NCI-H1105 (cell line): Measurements from ENCODE around the gene GPC3.
"Not testable (repeated sequence)": the region's sequence is repeated elsewhere in the genome, so short reads cannot be mapped to it uniquely, and the experiment has no call there.

Experiments
- DNase-seq: peaks from one replicate; lab custom pipeline; 2025; lab: John Stamatoyannopoulos, UW

The GPC3 gene

GRCh38 chrX:133888084-133888483 lies 97.3 kb downstream of the GPC3 start:
- DNase-seq = not testable (repeated sequence)

GRCh38 chrX:133884430-133885394 lies 100.7 kb downstream of the GPC3 start:
- no peak for DNase-seq

- no peak for DNase-seq
Measured at GRCh38 chrX:133881893-133882292, 103.5 kb downstream of the GPC3 start.

GRCh38 chrX:133881007-133881406 lies 104.4 kb downstream of the GPC3 start:
- no peak for DNase-seq

- peak; percentile 0 for DNase-seq
Measured at GRCh38 chrX:133880032-133880443, 105.4 kb downstream of the GPC3 start.

- DNase-seq = no peak
Measured at GRCh38 chrX:133878710-133879109, 106.7 kb downstream of the GPC3 start.

- DNase-seq = no peak
Measured at GRCh38 chrX:133876646-133877045, 108.7 kb downstream of the GPC3 start.

- no peak for DNase-seq
Measured at GRCh38 chrX:133869270-133869669, 116.1 kb downstream of the GPC3 start.

GRCh38 chrX:133868682-133869081 lies 116.7 kb downstream of the GPC3 start:
- DNase-seq = no peak

GRCh38 chrX:133868250-133868649 lies 117.1 kb downstream of the GPC3 start:
- DNase-seq = no peak

- no peak for DNase-seq
Measured at GRCh38 chrX:133865761-133866471, 119.5 kb downstream of the GPC3 start.

GRCh38 chrX:133864236-133864635 lies 121.2 kb downstream of the GPC3 start:
- no peak for DNase-seq

GRCh38 chrX:133859860-133860259 lies 125.5 kb downstream of the GPC3 start:
- DNase-seq = peak; percentile 19

GRCh38 chrX:133859336-133859735 lies 126.1 kb downstream of the GPC3 start:
- peak; percentile 44 for DNase-seq

- no peak for DNase-seq
Measured at GRCh38 chrX:133857640-133858269, 127.6 kb downstream of the GPC3 start.

GRCh38 chrX:133856819-133857218 lies 128.6 kb downstream of the GPC3 start:
- no peak for DNase-seq

- no peak for DNase-seq
Measured at GRCh38 chrX:133854290-133854689, 131.1 kb downstream of the GPC3 start.

GRCh38 chrX:133852837-133853356 lies 132.5 kb downstream of the GPC3 start:
- DNase-seq = no peak

GRCh38 chrX:133852401-133852800 lies 133.0 kb downstream of the GPC3 start:
- DNase-seq = no peak

GRCh38 chrX:133850399-133850798 lies 135.0 kb downstream of the GPC3 start:
- no peak for DNase-seq

GRCh38 chrX:133849676-133850075 lies 135.7 kb downstream of the GPC3 start:
- DNase-seq = no peak

- DNase-seq = no peak
Measured at GRCh38 chrX:133847340-133847994, 137.9 kb downstream of the GPC3 start.
